ENCODE data around the gene NR1D1. TPM values are rescaled to one million over a fixed set of nuclear protein-coding genes. Genes with fewer than 3 reads are reported as not detected.

NR1D1 gene
- total and polyA plus RNA-seq, 2 of the 13 experiments (the other 11 are each of a cell fraction or from before 2014, with no cell fraction given), result 2.1 to 2.7 TPM

- TF ChIP-seq ZNF318 (CRISPR knock-in tag; IDR thresholded peaks at IDR 0.05) (peak; percentile 84; the same call in 1 of the 2 replicates), ZNF749 (CRISPR knock-in tag; IDR thresholded peaks at IDR 0.05; ENCODE audit: borderline replicate concordance) (no peak), HNF4A (CRISPR knock-in tag; IDR thresholded peaks at IDR 0.05) (peak; percentile 92), MATR3 (CRISPR knock-in tag; IDR thresholded peaks at IDR 0.05) (no peak), ZNF841 (CRISPR knock-in tag; IDR thresholded peaks at IDR 0.05; ENCODE audit: borderline replicate concordance) (no peak), ZNF598 (CRISPR knock-in tag; IDR thresholded peaks at IDR 0.05; ENCODE audit: borderline replicate concordance) (peak; percentile 87; the same call in 1 of the 2 replicates), HNF1A (IDR thresholded peaks at IDR 0.05; ENCODE audit: low read depth) (no peak), HNF1A (CRISPR knock-in tag; IDR thresholded peaks at IDR 0.05; ENCODE audit: borderline replicate concordance) (no peak; the same call in 1 of the 2 replicates), STAT6 (CRISPR knock-in tag; IDR thresholded peaks at IDR 0.05; ENCODE audit: borderline replicate concordance) (peak; percentile 87; the same call in 1 of the 2 replicates)
Measured at GRCh38 chr17:40111221-40112128, 11.1 kb upstream of the NR1D1 start (continued).
